CD4-positive, CD25-positive, alpha-beta regulatory T cell (primary cell): ENCODE data around the gene RAPGEF5. TPM values are rescaled to one million over a fixed set of nuclear protein-coding genes. Genes with fewer than 3 reads are reported as not detected.

Source experiments
- ATAC-seq, 2 donors: fragments of 150-1000 bp; cut with Tn5 transposase; one replicate each; pipeline ENCODE4 v1.10.0; 2021; ENCODE audit warnings: low read depth in 2 of 2, moderate number of reproducible peaks in 2 of 2, moderate library complexity in 1 of 2
- DNase-seq, 3 donors: peaks; one replicate each; pipeline versions ENCODE4 v3.0.0 to v3.0.0-alpha.2; 2012 to 2022; ENCODE audit warnings: mixed read lengths in 1 of 3
- H3K27ac ChIP-seq: one replicate; pipeline ENCODE4 v1.7.0; 2013; ENCODE audit warnings: mild to moderate bottlenecking, low read length; ENCODE audit not compliant: insufficient read depth, poor library complexity, severe bottlenecking
- H3K27me3 ChIP-seq: one replicate; pipeline ENCODE4 v1.7.0; 2013; ENCODE audit warnings: low read length; ENCODE audit not compliant: control insufficient read depth, insufficient read depth
- H3K36me3 ChIP-seq: one replicate; pipeline ENCODE4 v1.7.0; 2013; ENCODE audit warnings: mild to moderate bottlenecking, low read length, moderate library complexity; ENCODE audit not compliant: control insufficient read depth, insufficient read depth
- H3K4me1 ChIP-seq: 2 replicates; pipeline ENCODE4 v1.7.0; 2013; ENCODE audit warnings: mild to moderate bottlenecking, low read length; ENCODE audit not compliant: insufficient read depth, control insufficient read depth, poor library complexity, severe bottlenecking
- H3K4me3 ChIP-seq: one replicate; pipeline ENCODE4 v1.7.0; 2013; ENCODE audit warnings: low read depth, mild to moderate bottlenecking, low read length, moderate library complexity
- H3K9me3 ChIP-seq, 2 experiments: 1 replicate in 1 of 2; 2 replicates in 1 of 2; pipeline ENCODE4 v1.7.0; 2013; ENCODE audit warnings: low read length in 2 of 2, mild to moderate bottlenecking in 1 of 2, moderate library complexity in 1 of 2; ENCODE audit not compliant: control insufficient read depth in 2 of 2
- H3K27ac Mint-ChIP-seq, 3 donors: one replicate each; pipeline ENCODE4 v1.8.0; 2020 to 2022; ENCODE audit warnings: mild to moderate bottlenecking in 3 of 3, mixed read lengths in 3 of 3, moderate library complexity in 2 of 3
- H3K27me3 Mint-ChIP-seq: one replicate; pipeline ENCODE4 v1.8.0; 2022; ENCODE audit warnings: mild to moderate bottlenecking, mixed read lengths
- H3K36me3 Mint-ChIP-seq: one replicate; pipeline ENCODE4 v1.8.0; 2020; ENCODE audit warnings: mixed read lengths
- H3K4me1 Mint-ChIP-seq, 4 donors: one replicate each; pipeline ENCODE4 v1.8.0; 2020 to 2022; ENCODE audit warnings: mixed read lengths in 4 of 4, mild to moderate bottlenecking in 1 of 4
- H3K4me3 Mint-ChIP-seq, 4 donors: one replicate each; pipeline ENCODE4 v1.8.0; 2020 to 2022; ENCODE audit warnings: mild to moderate bottlenecking in 4 of 4, mixed read lengths in 4 of 4, moderate library complexity in 3 of 4
- H3K9me3 Mint-ChIP-seq, 7 donors: one replicate each; pipeline ENCODE4 v1.8.0; 2020 to 2022; ENCODE audit warnings: mixed read lengths in 7 of 7, mild to moderate bottlenecking in 3 of 7, moderate library complexity in 2 of 7
- polyA plus RNA-seq, 4 donors: library from polyadenylated mRNA; unstranded; fragments of 300-500 nt; fragmentation: Illumina TruSeq; gene quantifications; one replicate each; pipeline ENCODE4 v1.2.3, GENCODE V29; 2021
- total RNA-seq: library from RNA; stranded (reverse); gene quantifications from one replicate; pipeline ENCODE4 v1.2.3, GENCODE V29; 2022

The RAPGEF5 gene
- total and polyA plus RNA-seq, 5 donors from 2014 or later, result not detected

- Histone ChIP-seq H3K9me3 (no peaks in the 10 kb centered on the region), H3K4me1 (no peaks in the 10 kb centered on the region), H3K27me3 (no peaks in the 10 kb centered on the region), H3K27ac (no peak overlapping the region), H3K4me3 (no peak overlapping the region), H3K36me3 (no peaks in the 10 kb centered on the region)
- H3K9me3 Mint-ChIP-seq, result peaks cover 0 to 5% (median 0%) of the 10 kb centered on the region in 7 donors
- H3K36me3 Mint-ChIP-seq, result no peaks in the 10 kb centered on the region
- no peak for ATAC-seq
- H3K4me3 Mint-ChIP-seq, result no peak overlapping the region
- no peak overlapping the region for H3K27ac Mint-ChIP-seq
- no peaks in the 10 kb centered on the region for H3K4me1 Mint-ChIP-seq
- no peak for DNase-seq
- H3K27me3 Mint-ChIP-seq, result peaks cover 4% of the 10 kb centered on the region
Observed at GRCh38 chr7:22343071-22343470, 13.9 kb downstream of the RAPGEF5 start.

- H3K27me3 ChIP-seq, result no peaks in the 10 kb centered on the region
- Mint-ChIP-seq H3K9me3 (peaks cover 0 to 2% (median 0%) of the 10 kb centered on the region in 7 donors), H3K4me1 (no peaks in the 10 kb centered on the region), H3K36me3 (no peaks in the 10 kb centered on the region), H3K27ac (no peak overlapping the region), H3K4me3 (no peak overlapping the region), H3K27me3 (no peaks in the 10 kb centered on the region)
- ATAC-seq, result no peak
- no peaks in the 10 kb centered on the region for H3K9me3 ChIP-seq
- H3K27ac ChIP-seq, result no peak overlapping the region
- no peaks in the 10 kb centered on the region for H3K36me3 ChIP-seq
- DNase-seq, result no peak
- H3K4me3 ChIP-seq, result no peak overlapping the region
- H3K4me1 ChIP-seq, result no peaks in the 10 kb centered on the region
Observed at GRCh38 chr7:22339725-22340390, 17.1 kb downstream of the RAPGEF5 start.

DNA sequence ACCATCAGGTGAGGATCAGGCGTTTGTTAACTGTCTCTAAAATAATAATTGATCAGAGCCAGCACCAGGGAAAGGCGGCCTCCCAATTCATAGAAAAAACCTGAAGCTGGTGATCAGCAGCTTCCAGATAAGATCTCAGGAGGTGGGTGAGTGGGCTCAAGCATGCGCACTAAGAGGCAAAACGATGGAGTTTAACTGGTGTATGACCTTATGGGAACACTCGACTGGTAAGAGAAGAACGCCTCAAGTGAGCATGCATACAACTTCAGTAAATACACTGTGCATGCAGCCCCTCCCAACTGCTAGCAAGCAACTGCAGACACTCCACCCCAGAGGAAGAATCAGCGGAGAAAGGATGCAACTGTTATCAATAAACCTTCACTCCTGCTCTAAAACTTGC, 18.1 kb downstream of the RAPGEF5 start:
- Mint-ChIP-seq H3K4me3 (no peak overlapping the region), H3K27ac (no peak overlapping the region), H3K36me3 (no peaks in the 10 kb centered on the region), H3K9me3 (peaks cover 0 to 2% (median 0%) of the 10 kb centered on the region in 7 donors), H3K4me1 (no peaks in the 10 kb centered on the region), H3K27me3 (no peaks in the 10 kb centered on the region)
- Histone ChIP-seq H3K27me3 (no peaks in the 10 kb centered on the region), H3K4me3 (no peak overlapping the region), H3K27ac (no peak overlapping the region), H3K9me3 (no peaks in the 10 kb centered on the region), H3K4me1 (no peaks in the 10 kb centered on the region), H3K36me3 (no peaks in the 10 kb centered on the region)
- no peak for ATAC-seq
- DNase-seq, result no peak

DNA sequence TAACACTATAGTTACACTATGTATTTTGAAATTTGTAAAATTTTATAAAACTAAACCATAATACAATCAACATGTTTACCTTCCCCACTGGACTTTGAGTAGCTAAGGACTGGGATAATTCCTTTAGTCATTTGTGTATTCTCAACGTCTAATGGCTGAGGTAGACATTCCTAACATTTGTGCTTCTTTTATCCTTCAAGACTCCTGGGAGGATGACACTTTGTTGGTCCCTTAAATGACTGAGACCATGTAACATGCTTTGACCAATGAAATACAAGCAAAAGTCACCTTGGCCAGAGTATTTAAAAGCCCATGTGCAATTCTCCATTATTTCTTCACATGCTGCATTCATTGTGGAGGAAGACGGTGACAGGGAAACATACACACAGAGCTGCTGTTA, 18.5 kb downstream of the RAPGEF5 start:
- ATAC-seq (no peak), DNase-seq (no peak)
- no peak overlapping the region for H3K4me3 Mint-ChIP-seq
- Histone ChIP-seq H3K27ac (no peak overlapping the region), H3K4me1 (no peaks in the 10 kb centered on the region), H3K27me3 (no peaks in the 10 kb centered on the region), H3K4me3 (no peak overlapping the region), H3K36me3 (no peaks in the 10 kb centered on the region), H3K9me3 (no peaks in the 10 kb centered on the region)
- H3K9me3 Mint-ChIP-seq, result peaks cover 0 to 2% (median 0%) of the 10 kb centered on the region in 7 donors
- H3K36me3 Mint-ChIP-seq, result no peaks in the 10 kb centered on the region
- no peaks in the 10 kb centered on the region for H3K27me3 Mint-ChIP-seq
- no peaks in the 10 kb centered on the region for H3K4me1 Mint-ChIP-seq
- no peak overlapping the region for H3K27ac Mint-ChIP-seq

- Histone ChIP-seq H3K9me3 (no peaks in the 10 kb centered on the region), H3K27me3 (no peaks in the 10 kb centered on the region), H3K36me3 (no peaks in the 10 kb centered on the region), H3K4me3 (no peak overlapping the region), H3K27ac (no peak overlapping the region), H3K4me1 (no peaks in the 10 kb centered on the region)
- Mint-ChIP-seq H3K36me3 (no peaks in the 10 kb centered on the region), H3K27ac (no peak overlapping the region), H3K27me3 (no peaks in the 10 kb centered on the region), H3K4me3 (no peak overlapping the region), H3K9me3 (peaks cover 0 to 2% (median 0%) of the 10 kb centered on the region in 7 donors), H3K4me1 (no peaks in the 10 kb centered on the region)
- DNase-seq (no peak), ATAC-seq (no peak)
Observed at GRCh38 chr7:22333680-22334141, 23.2 kb downstream of the RAPGEF5 start.

- no peaks in the 10 kb centered on the region for H3K27me3 Mint-ChIP-seq
- no peak for ATAC-seq
- Histone ChIP-seq H3K9me3 (no peaks in the 10 kb centered on the region), H3K27ac (no peak overlapping the region), H3K4me3 (no peak overlapping the region), H3K27me3 (no peaks in the 10 kb centered on the region), H3K36me3 (no peaks in the 10 kb centered on the region), H3K4me1 (no peaks in the 10 kb centered on the region)
- H3K4me3 Mint-ChIP-seq, result no peak overlapping the region
- no peaks in the 10 kb centered on the region for H3K36me3 Mint-ChIP-seq
- H3K27ac Mint-ChIP-seq, result no peak overlapping the region
- no peak for DNase-seq
- H3K9me3 Mint-ChIP-seq, result peaks cover 0 to 2% (median 0%) of the 10 kb centered on the region in 7 donors
- no peaks in the 10 kb centered on the region for H3K4me1 Mint-ChIP-seq
Observed at GRCh38 chr7:22332461-22332870, 24.5 kb downstream of the RAPGEF5 start.

DNA sequence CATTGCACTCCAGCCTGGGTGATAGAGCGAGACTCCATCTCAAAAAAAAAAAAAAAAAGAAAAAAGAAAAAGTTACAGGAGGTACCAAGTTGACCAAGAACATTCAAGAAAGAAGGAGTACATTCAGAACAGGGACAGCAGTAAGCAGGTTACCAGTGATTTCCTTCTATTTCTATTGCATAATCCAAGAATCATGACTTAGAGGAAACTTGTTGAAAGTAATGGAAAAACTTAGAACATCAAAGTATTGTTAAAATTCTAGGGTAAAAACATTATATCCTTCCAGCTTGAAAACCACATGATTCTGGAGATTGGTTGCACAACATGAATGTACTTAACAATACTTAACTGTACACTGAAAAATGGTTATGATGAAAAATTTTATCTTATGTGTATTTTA, 25.2 kb downstream of the RAPGEF5 start:
- no peaks in the 10 kb centered on the region for H3K36me3 ChIP-seq
- no peaks in the 10 kb centered on the region for H3K36me3 Mint-ChIP-seq
- H3K4me1 Mint-ChIP-seq, result no peaks in the 10 kb centered on the region
- no peaks in the 10 kb centered on the region for H3K27me3 ChIP-seq
- H3K27ac Mint-ChIP-seq, result no peak overlapping the region
- H3K27me3 Mint-ChIP-seq, result no peaks in the 10 kb centered on the region
- H3K4me3 Mint-ChIP-seq, result no peak overlapping the region
- no peaks in the 10 kb centered on the region for H3K4me1 ChIP-seq
- peaks cover 0 to 2% (median 0%) of the 10 kb centered on the region in 7 donors for H3K9me3 Mint-ChIP-seq
- ATAC-seq, result no peak
- DNase-seq, result no peak
- H3K9me3 ChIP-seq, result no peaks in the 10 kb centered on the region
- no peak overlapping the region for H3K4me3 ChIP-seq
- no peak overlapping the region for H3K27ac ChIP-seq

DNA sequence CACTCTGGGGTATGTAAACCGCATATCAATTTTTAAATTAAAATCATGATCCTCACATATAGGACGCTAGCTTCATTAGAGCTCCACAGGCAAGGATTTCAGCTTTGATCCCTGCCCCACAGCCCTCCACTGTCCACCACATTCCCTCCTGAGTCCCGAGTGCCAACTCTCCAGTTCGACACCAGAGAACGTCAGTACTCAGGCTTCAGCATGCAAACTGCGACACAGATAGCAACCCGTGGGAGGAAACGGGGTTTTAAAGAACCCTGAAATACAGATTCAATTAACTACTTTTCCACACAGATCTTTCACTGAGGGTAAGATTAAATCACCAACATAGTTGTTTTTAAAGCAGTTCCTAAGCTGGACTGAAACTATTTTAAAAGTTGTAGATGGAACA, 26.1 kb downstream of the RAPGEF5 start:
- H3K27me3 Mint-ChIP-seq, result no peaks in the 10 kb centered on the region
- H3K4me3 Mint-ChIP-seq, result no peak overlapping the region

More for the DNA sequence above, 26.1 kb downstream of the RAPGEF5 start:
- H3K36me3 ChIP-seq, result no peaks in the 10 kb centered on the region
- no peaks in the 10 kb centered on the region for H3K27me3 ChIP-seq
- Mint-ChIP-seq H3K27ac (no peak overlapping the region), H3K36me3 (no peaks in the 10 kb centered on the region), H3K9me3 (peaks cover 0 to 2% (median 0%) of the 10 kb centered on the region in 7 donors), H3K4me1 (no peaks in the 10 kb centered on the region)
- DNase-seq (no peak), ATAC-seq (no peak)
- no peaks in the 10 kb centered on the region for H3K9me3 ChIP-seq
- no peak overlapping the region for H3K4me3 ChIP-seq
- H3K27ac ChIP-seq, result no peak overlapping the region
- H3K4me1 ChIP-seq, result no peaks in the 10 kb centered on the region
